WTC11 (cell line): Measurements from ENCODE around the gene TMEM60. TPM values are rescaled to one million over a fixed set of nuclear protein-coding genes. Genes with fewer than 3 reads are reported as not detected.

ENCODE experiments used
- ATAC-seq: fragments of 200-7000 bp; cut with Tn5 transposase; 2 replicates; pipeline ENCODE4 v1.10.0; 2021; ENCODE audit warnings: mild to moderate bottlenecking, moderate library complexity
- CTCF ChIA-PET: fragments of 300-600 bp; sonication (Branson Sonifier 250); formaldehyde crosslinking; loops from one replicate; lab custom pipeline; 2021; ENCODE audit warnings: antibody characterized with exemption; lab: Charles Lee
- POLR2A ChIA-PET: fragments of 350-600 bp; sonication (Branson Sonifier 250); formaldehyde crosslinking; loops from one replicate; lab custom pipeline; 2021; ENCODE audit warnings: antibody characterized with exemption; lab: Charles Lee
- DNase-seq: peaks from one replicate; pipeline ENCODE4 v3.0.0; 2021; ENCODE audit warnings: low spot score
- H3K27ac Mint-ChIP-seq: 2 replicates; pipeline ENCODE4 v1.8.0; 2021; ENCODE audit warnings: mixed read lengths
- H3K27me3 Mint-ChIP-seq: 2 replicates; pipeline ENCODE4 v1.8.0; 2021; ENCODE audit warnings: low read depth, mild to moderate bottlenecking, moderate library complexity, mixed read lengths
- H3K36me3 Mint-ChIP-seq: 2 replicates; pipeline ENCODE4 v1.8.0; 2021; ENCODE audit warnings: mixed read lengths
- H3K4me1 Mint-ChIP-seq: 2 replicates; pipeline ENCODE4 v1.8.0; 2022; ENCODE audit warnings: mixed read lengths
- H3K4me3 Mint-ChIP-seq: 2 replicates; pipeline ENCODE4 v1.8.0; 2021; ENCODE audit warnings: mild to moderate bottlenecking, moderate library complexity, mixed read lengths
- H3K9me3 Mint-ChIP-seq: 2 replicates; pipeline ENCODE4 v1.8.0; 2021; ENCODE audit warnings: mixed read lengths
- AR ChIP-seq: fragments of 250-450 bp; sonication (Bioruptor Pico); IDR thresholded peaks from 2 replicates; pipeline ENCODE4 v1.9.0; 2021; ENCODE audit warnings: mild to moderate bottlenecking
- FOXK1 ChIP-seq: sonication (generic); formaldehyde crosslinking; IDR thresholded peaks from 2 replicates; pipeline ENCODE4 v1.8.0; 2022; ENCODE audit warnings: mild to moderate bottlenecking, moderate library complexity, missing genetic modification reagents
- GABPB1 ChIP-seq: sonication (generic); formaldehyde crosslinking; IDR thresholded peaks from 2 replicates; pipeline ENCODE4 v1.8.1; 2023; ENCODE audit warnings: mild to moderate bottlenecking, missing genetic modification reagents
- GRHL2 ChIP-seq: fragments of 250-450 bp; sonication (Bioruptor Pico); IDR thresholded peaks from 2 replicates; pipeline ENCODE4 v1.8.0; 2022; ENCODE audit warnings: mild to moderate bottlenecking, moderate library complexity; ENCODE audit not compliant: insufficient replicate concordance, severe bottlenecking
- GTF2I ChIP-seq: fragments of 250-450 bp; sonication (Bioruptor Pico); conservative IDR thresholded peaks from 2 replicates; pipeline ENCODE4 v1.4.0; 2021; ENCODE audit warnings: mild to moderate bottlenecking
- HMGA2 ChIP-seq: fragments of 250-450 bp; sonication (Bioruptor Pico); IDR thresholded peaks from 2 replicates; pipeline ENCODE4 v1.4.0; 2021; ENCODE audit warnings: mild to moderate bottlenecking, moderate library complexity
- JAZF1 ChIP-seq: fragments of 250-450 bp; sonication (Bioruptor Pico); IDR thresholded peaks from 2 replicates; pipeline ENCODE4 v1.9.0; 2021; ENCODE audit warnings: moderate library complexity, mild to moderate bottlenecking, inconsistent platforms
- MAX ChIP-seq: sonication (generic); formaldehyde crosslinking; IDR thresholded peaks from 2 replicates; pipeline ENCODE4 v1.8.0; 2022; ENCODE audit warnings: mild to moderate bottlenecking, missing genetic modification reagents
- MYBL2 ChIP-seq: sonication (generic); formaldehyde crosslinking; IDR thresholded peaks from 2 replicates; pipeline ENCODE4 v1.8.1; 2023; ENCODE audit warnings: mild to moderate bottlenecking, moderate library complexity, missing genetic modification reagents
- NFYB ChIP-seq: sonication (generic); formaldehyde crosslinking; conservative IDR thresholded peaks from 2 replicates; pipeline ENCODE4 v1.8.0; 2022; ENCODE audit warnings: low read depth, missing genetic modification reagents
- PREB ChIP-seq: sonication (generic); formaldehyde crosslinking; IDR thresholded peaks from 2 replicates; pipeline ENCODE4 v1.8.1; 2022; ENCODE audit warnings: mild to moderate bottlenecking, missing genetic modification reagents, moderate library complexity, borderline replicate concordance
- PRRX2 ChIP-seq: fragments of 250-450 bp; sonication (Bioruptor Pico); IDR thresholded peaks from 2 replicates; pipeline ENCODE4 v1.8.0; 2021; ENCODE audit warnings: mild to moderate bottlenecking
- RELA ChIP-seq: sonication (generic); formaldehyde crosslinking; IDR thresholded peaks from 2 replicates; pipeline ENCODE4 v1.8.1; 2022; ENCODE audit warnings: missing genetic modification reagents, mild to moderate bottlenecking, borderline replicate concordance
- RORB ChIP-seq: fragments of 250-450 bp; sonication (Bioruptor Pico); IDR thresholded peaks from 2 replicates; pipeline ENCODE4 v1.9.0; 2021; ENCODE audit warnings: mild to moderate bottlenecking
- SP1 ChIP-seq: sonication (generic); formaldehyde crosslinking; conservative IDR thresholded peaks from 2 replicates; pipeline ENCODE4 v1.8.1; 2022; ENCODE audit warnings: missing genetic modification reagents
- ZBTB43 ChIP-seq: sonication (generic); formaldehyde crosslinking; IDR thresholded peaks from 2 replicates; pipeline ENCODE4 v1.8.1; 2023; ENCODE audit warnings: mild to moderate bottlenecking, missing genetic modification reagents
- ZNF317 ChIP-seq: sonication (generic); formaldehyde crosslinking; IDR thresholded peaks from 2 replicates; pipeline ENCODE4 v1.8.1; 2023; ENCODE audit warnings: low read depth, mild to moderate bottlenecking, moderate library complexity, missing genetic modification reagents, borderline replicate concordance
- ZNF396 ChIP-seq: fragments of 250-450 bp; sonication (Bioruptor Pico); IDR thresholded peaks from 2 replicates; pipeline ENCODE4 v1.8.0; 2021; ENCODE audit warnings: mild to moderate bottlenecking, moderate library complexity, borderline replicate concordance
- ZNF416 ChIP-seq: fragments of 250-450 bp; sonication (Bioruptor Pico); IDR thresholded peaks from 2 replicates; pipeline ENCODE4 v1.9.0; 2021; ENCODE audit warnings: mild to moderate bottlenecking, inconsistent platforms
- total RNA-seq: library from RNA; stranded (reverse); gene quantifications from 3 replicates; pipeline ENCODE4 v1.2.3, GENCODE V29; 2021
- TF ChIP-seq, protein P1 (sequence below): fragments of 250-450 bp; sonication (Bioruptor Pico); IDR thresholded peaks from 2 replicates; pipeline ENCODE4 v1.9.0; 2021; ENCODE audit warnings: mild to moderate bottlenecking
- TF ChIP-seq, protein P2 (sequence below): sonication (generic); formaldehyde crosslinking; IDR thresholded peaks from 2 replicates; pipeline ENCODE4 v1.8.1; 2022; ENCODE audit warnings: low read depth, missing genetic modification reagents, borderline replicate concordance

TMEM60 gene
- total RNA-seq, 1 experiment from 2014 or later = 21.5 TPM

GRCh38 chr7:77820967-77821366 lies 22.7 kb upstream of the TMEM60 start:
- no peaks in the 10 kb centered on the region for H3K27me3 Mint-ChIP-seq
- no peak for TF ChIP-seq PRRX2 (CRISPR knock-in tag)
- TF ChIP-seq GABPB1 (CRISPR knock-in tag) = no peak
- TF ChIP-seq MYBL2 (CRISPR knock-in tag) = no peak
- TF ChIP-seq GTF2I = no peak
- no peak for TF ChIP-seq PREB (CRISPR knock-in tag)
- TF ChIP-seq FOXK1 (CRISPR knock-in tag) = no peak
- TF ChIP-seq RELA (CRISPR knock-in tag) = no peak
- no peak for TF ChIP-seq SP1 (CRISPR knock-in tag)
- TF ChIP-seq HMGA2 (CRISPR knock-in tag) = no peak
- no peak for TF ChIP-seq GRHL2 (CRISPR knock-in tag)
- TF ChIP-seq, protein P1, sequence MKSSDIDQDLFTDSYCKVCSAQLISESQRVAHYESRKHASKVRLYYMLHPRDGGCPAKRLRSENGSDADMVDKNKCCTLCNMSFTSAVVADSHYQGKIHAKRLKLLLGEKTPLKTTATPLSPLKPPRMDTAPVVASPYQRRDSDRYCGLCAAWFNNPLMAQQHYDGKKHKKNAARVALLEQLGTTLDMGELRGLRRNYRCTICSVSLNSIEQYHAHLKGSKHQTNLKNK (CRISPR knock-in tag) = no peak
- no peak for TF ChIP-seq ZNF396 (CRISPR knock-in tag)
- TF ChIP-seq ZNF416 (CRISPR knock-in tag) = no peak
- no peak for TF ChIP-seq NFYB (CRISPR knock-in tag)
- TF ChIP-seq ZNF317 (CRISPR knock-in tag) = no peak
- TF ChIP-seq JAZF1 (CRISPR knock-in tag) = no peak
- no peak for TF ChIP-seq ZBTB43 (CRISPR knock-in tag)
- H3K27ac Mint-ChIP-seq = no peak overlapping the region
- DNase-seq = no peak
- H3K36me3 Mint-ChIP-seq = peaks cover 52% of the 10 kb centered on the region
- H3K9me3 Mint-ChIP-seq = peaks cover 72% of the 10 kb centered on the region
- H3K4me3 Mint-ChIP-seq = no peak overlapping the region
- CTCF ChIA-PET = no interaction called here
- no peak for ATAC-seq
- 0 out of 2 replicates have a peak, but pooled peaks cover 4% of the 10 kb centered on the region for H3K4me1 Mint-ChIP-seq
- POLR2A ChIA-PET = no interaction called here

DNA sequence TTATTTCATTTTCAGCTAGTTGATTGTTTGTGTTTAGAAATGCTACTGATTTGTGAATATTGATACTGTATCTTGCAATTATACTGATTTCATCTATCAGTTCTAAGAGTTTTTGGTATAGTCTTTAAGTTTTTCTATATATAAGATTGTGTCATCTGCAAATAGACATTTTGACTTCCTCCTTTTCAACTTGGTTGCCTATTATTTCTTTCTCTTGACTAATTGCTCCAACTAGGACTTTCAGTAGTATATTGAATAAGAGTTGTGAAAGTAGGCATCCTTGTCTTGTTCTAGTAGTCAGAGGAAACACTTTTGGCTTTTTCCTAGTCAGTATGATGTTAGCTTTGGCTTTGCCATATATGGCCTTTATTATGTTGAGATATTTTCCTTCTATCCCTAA lies 20.8 kb upstream of the TMEM60 start:
- POLR2A ChIA-PET = no interaction called here
- Mint-ChIP-seq H3K27me3 (no peaks in the 10 kb centered on the region), H3K4me3 (no peak overlapping the region), H3K9me3 (peaks cover 57% of the 10 kb centered on the region), H3K4me1 (0 out of 2 replicates have a peak, but pooled peaks cover 4% of the 10 kb centered on the region), H3K36me3 (peaks cover 51% of the 10 kb centered on the region), H3K27ac (no peak overlapping the region)
- ATAC-seq (no peak), DNase-seq (no peak)
- TF ChIP-seq, protein P2, sequence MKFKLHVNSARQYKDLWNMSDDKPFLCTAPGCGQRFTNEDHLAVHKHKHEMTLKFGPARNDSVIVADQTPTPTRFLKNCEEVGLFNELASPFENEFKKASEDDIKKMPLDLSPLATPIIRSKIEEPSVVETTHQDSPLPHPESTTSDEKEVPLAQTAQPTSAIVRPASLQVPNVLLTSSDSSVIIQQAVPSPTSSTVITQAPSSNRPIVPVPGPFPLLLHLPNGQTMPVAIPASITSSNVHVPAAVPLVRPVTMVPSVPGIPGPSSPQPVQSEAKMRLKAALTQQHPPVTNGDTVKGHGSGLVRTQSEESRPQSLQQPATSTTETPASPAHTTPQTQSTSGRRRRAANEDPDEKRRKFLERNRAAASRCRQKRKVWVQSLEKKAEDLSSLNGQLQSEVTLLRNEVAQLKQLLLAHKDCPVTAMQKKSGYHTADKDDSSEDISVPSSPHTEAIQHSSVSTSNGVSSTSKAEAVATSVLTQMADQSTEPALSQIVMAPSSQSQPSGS (CRISPR knock-in tag) = no peak
- TF ChIP-seq MAX = no peak
- no peak for TF ChIP-seq AR (CRISPR knock-in tag)
- TF ChIP-seq RORB (CRISPR knock-in tag) = no peak
- TF ChIP-seq FOXK1 (CRISPR knock-in tag) = no peak
- CTCF ChIA-PET = no interaction called here
